CD14-positive monocyte (primary cell): ENCODE results near the gene CUEDC1. TPM values are rescaled to one million over a fixed set of nuclear protein-coding genes. Genes with fewer than 3 reads are reported as not detected.

Experiments used
- DNase-seq, 3 donors: peaks; one replicate each; pipeline ENCODE4 v3.0.0-alpha.2; 2011 to 2022
- H2AFZ ChIP-seq: 2 replicates; pipeline ENCODE4 v1.6.0; 2012; ENCODE audit warnings: mild to moderate bottlenecking, low read depth, low read length, inconsistent platforms; ENCODE audit not compliant: insufficient read depth, poor library complexity, severe bottlenecking
- H3K27ac ChIP-seq, 2 donors: 1 replicate in 1 of 2; 2 replicates in 1 of 2; pipeline ENCODE4 v1.5.1; 2012 to 2013; ENCODE audit warnings: low read length in 2 of 2, control low read depth in 1 of 2, inconsistent platforms in 1 of 2, low read depth in 1 of 2, mild to moderate bottlenecking in 1 of 2
- H3K27me3 ChIP-seq, 2 donors: one replicate each; pipeline versions ENCODE4 v1.6.0 to v1.6.1; 2011 to 2013; ENCODE audit warnings: low read length in 2 of 2; ENCODE audit not compliant: control insufficient read depth in 2 of 2, insufficient read depth in 2 of 2
- H3K36me3 ChIP-seq, 2 donors: replicated peaks in 1 of 2; 1 replicate in 1 of 2; 2 replicates in 1 of 2; pipeline versions ENCODE4 v1.5.1 to v1.6.1; 2012 to 2013; ENCODE audit warnings: low read length in 2 of 2, control low read depth in 1 of 2, inconsistent platforms in 1 of 2, mild to moderate bottlenecking in 1 of 2; ENCODE audit not compliant: insufficient read depth in 2 of 2, control insufficient read depth in 1 of 2
- H3K4me1 ChIP-seq, 2 donors: 1 replicate in 1 of 2; 2 replicates in 1 of 2; pipeline versions ENCODE4 v1.5.1 to v1.6.1; 2012 to 2013; ENCODE audit warnings: low read length in 2 of 2, control low read depth in 1 of 2, inconsistent platforms in 1 of 2, mild to moderate bottlenecking in 1 of 2, moderate library complexity in 1 of 2; ENCODE audit not compliant: insufficient read depth in 2 of 2, control insufficient read depth in 1 of 2
- H3K4me2 ChIP-seq: replicated peaks from 2 replicates; pipeline ENCODE3; 2012; ENCODE audit warnings: low read length, moderate library complexity, mild to moderate bottlenecking; ENCODE audit not compliant: poor library complexity, severe bottlenecking; ENCODE audit errors: extremely low read depth
- H3K4me3 ChIP-seq, 3 experiments: fragments of 200-600 bp in 1 of 3; sonication (generic) in 1 of 3; replicated peaks in 1 of 3; 1 replicate in 2 of 3; 2 replicates in 1 of 3; pipeline ENCODE4 v1.5.1; 2011 to 2013; ENCODE audit warnings: low read length in 3 of 3, mild to moderate bottlenecking in 3 of 3, control low read depth in 2 of 3, low read depth in 2 of 3, inconsistent platforms in 1 of 3, moderate library complexity in 1 of 3
- H3K79me2 ChIP-seq: 2 replicates; pipeline ENCODE4 v1.6.0; 2012; ENCODE audit warnings: mild to moderate bottlenecking, control low read depth, inconsistent platforms, low read length, moderate library complexity; ENCODE audit not compliant: insufficient read depth
- H3K9ac ChIP-seq: 2 replicates; pipeline ENCODE4 v1.6.0; 2017; ENCODE audit warnings: low read length, mild to moderate bottlenecking; ENCODE audit not compliant: insufficient read depth, poor library complexity, severe bottlenecking
- H3K9me3 ChIP-seq, 2 donors: replicated peaks in 1 of 2; 1 replicate in 1 of 2; 2 replicates in 1 of 2; pipeline versions ENCODE4 v1.5.1 to v1.6.1; 2012 to 2013; ENCODE audit warnings: low read length in 2 of 2, control low read depth in 1 of 2; ENCODE audit not compliant: control insufficient read depth in 1 of 2, insufficient read depth in 1 of 2
- H4K20me1 ChIP-seq: 2 replicates; pipeline ENCODE4 v1.6.0; 2012; ENCODE audit warnings: mild to moderate bottlenecking, low read length, control low read depth, moderate library complexity; ENCODE audit not compliant: insufficient read depth
- H3K27ac Mint-ChIP-seq, 7 donors: one replicate each; pipeline ENCODE4 v1.8.0; 2020; ENCODE audit warnings: mild to moderate bottlenecking in 7 of 7, mixed read lengths in 7 of 7, moderate library complexity in 6 of 7, inconsistent platforms in 2 of 7
- H3K27me3 Mint-ChIP-seq, 3 donors: one replicate each; pipeline ENCODE4 v1.8.0; 2021 to 2022; ENCODE audit warnings: low read depth in 3 of 3, mild to moderate bottlenecking in 3 of 3, mixed read lengths in 3 of 3, moderate library complexity in 3 of 3, inconsistent platforms in 1 of 3
- H3K36me3 Mint-ChIP-seq, 2 donors: one replicate each; pipeline ENCODE4 v1.8.0; 2020; ENCODE audit warnings: mixed read lengths in 2 of 2, inconsistent platforms in 1 of 2, mild to moderate bottlenecking in 1 of 2
- H3K4me1 Mint-ChIP-seq: one replicate; pipeline ENCODE4 v1.8.0; 2020; ENCODE audit warnings: mild to moderate bottlenecking, mixed read lengths
- H3K4me3 Mint-ChIP-seq, 2 donors: one replicate each; pipeline ENCODE4 v1.8.0; 2020; ENCODE audit warnings: mild to moderate bottlenecking in 2 of 2, mixed read lengths in 2 of 2, moderate library complexity in 1 of 2
- H3K9me3 Mint-ChIP-seq, 7 donors: one replicate each; pipeline ENCODE4 v1.8.0; 2020 to 2022; ENCODE audit warnings: mixed read lengths in 7 of 7, mild to moderate bottlenecking in 6 of 7, moderate library complexity in 6 of 7, inconsistent platforms in 2 of 7
- WGBS: methylation state at CpG from one replicate; pipeline ENCODE4 v1.1.5; 2013; ENCODE audit warnings: missing lambda C conversion rate; ENCODE audit not compliant: insufficient coverage; 5-methylcytosine and 5-hydroxymethylcytosine counted together
- intact Hi-C, 2 donors: fragments of 100-400 bp; cut with micrococcal nuclease; formaldehyde crosslinking; loops; one replicate each; pipeline versions ENCODE4 v1.15.0 to v1.15.1; 2023
- polyA plus RNA-seq, 3 donors: library from polyadenylated mRNA; depleted of rRNA in 1 of 3; unstranded in 2 of 3; stranded (reverse) in 1 of 3; fragments of 300-500 nt in 2 of 3; fragments of >200 nt in 1 of 3; fragmentation: Illumina TruSeq in 2 of 3; gene quantifications; 1 replicate in 2 of 3; 2 replicates in 1 of 3; pipeline ENCODE4 v1.2.3, GENCODE V29; 2012 to 2021
- TF ChIP-seq, protein P1 (sequence below): fragments of 200-600 bp; IDR thresholded peaks from one replicate; pipeline ENCODE4 v1.8.0; 2022; ENCODE audit warnings: antibody characterized with exemption, mild to moderate bottlenecking

Gene CUEDC1
- polyA plus RNA-seq, 3 donors = 4.2 to 31.0 (median 4.3) TPM

GRCh38 chr17:57944908-57945307 lies 10.3 kb downstream of the CUEDC1 start:
- no peaks in the 10 kb centered on the region for H3K9me3 ChIP-seq
- no peak overlapping the region for H3K9ac ChIP-seq
- peaks cover 76 to 87% of the 10 kb centered on the region in 2 donors for H3K4me1 ChIP-seq
- H2AFZ ChIP-seq = no peak overlapping the region
- no peaks in the 10 kb centered on the region for H4K20me1 ChIP-seq
- H3K27me3 Mint-ChIP-seq = peaks cover 0 to 4% (median 3%) of the 10 kb centered on the region in 3 donors
- TF ChIP-seq, protein P1, sequence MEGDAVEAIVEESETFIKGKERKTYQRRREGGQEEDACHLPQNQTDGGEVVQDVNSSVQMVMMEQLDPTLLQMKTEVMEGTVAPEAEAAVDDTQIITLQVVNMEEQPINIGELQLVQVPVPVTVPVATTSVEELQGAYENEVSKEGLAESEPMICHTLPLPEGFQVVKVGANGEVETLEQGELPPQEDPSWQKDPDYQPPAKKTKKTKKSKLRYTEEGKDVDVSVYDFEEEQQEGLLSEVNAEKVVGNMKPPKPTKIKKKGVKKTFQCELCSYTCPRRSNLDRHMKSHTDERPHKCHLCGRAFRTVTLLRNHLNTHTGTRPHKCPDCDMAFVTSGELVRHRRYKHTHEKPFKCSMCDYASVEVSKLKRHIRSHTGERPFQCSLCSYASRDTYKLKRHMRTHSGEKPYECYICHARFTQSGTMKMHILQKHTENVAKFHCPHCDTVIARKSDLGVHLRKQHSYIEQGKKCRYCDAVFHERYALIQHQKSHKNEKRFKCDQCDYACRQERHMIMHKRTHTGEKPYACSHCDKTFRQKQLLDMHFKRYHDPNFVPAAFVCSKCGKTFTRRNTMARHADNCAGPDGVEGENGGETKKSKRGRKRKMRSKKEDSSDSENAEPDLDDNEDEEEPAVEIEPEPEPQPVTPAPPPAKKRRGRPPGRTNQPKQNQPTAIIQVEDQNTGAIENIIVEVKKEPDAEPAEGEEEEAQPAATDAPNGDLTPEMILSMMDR = no peak
- no peaks in the 10 kb centered on the region for H3K36me3 ChIP-seq
- peaks cover 26% of the 10 kb centered on the region for H3K79me2 ChIP-seq
- no peak overlapping the region for H3K27ac ChIP-seq
- DNase-seq = no peak
- 100% methylated on average over 1 of the region's 6 CpGs for WGBS
- H3K36me3 Mint-ChIP-seq = peaks cover 3 to 12% of the 10 kb centered on the region in 2 donors
- H3K27me3 ChIP-seq = no peaks in the 10 kb centered on the region
- H3K27ac Mint-ChIP-seq = no peak overlapping the region
- intact Hi-C loops = loop anchor here in 1 of 2 donors (5.0 kb wide), 1 partner anchor 42 kb away; the partner anchor contains the start of gene VEZF1
- no peak overlapping the region for H3K4me3 ChIP-seq
- no peak overlapping the region for H3K4me2 ChIP-seq
- no peaks in the 10 kb centered on the region for H3K9me3 Mint-ChIP-seq
- no peak overlapping the region for H3K4me3 Mint-ChIP-seq
- peaks cover 75% of the 10 kb centered on the region for H3K4me1 Mint-ChIP-seq

DNA sequence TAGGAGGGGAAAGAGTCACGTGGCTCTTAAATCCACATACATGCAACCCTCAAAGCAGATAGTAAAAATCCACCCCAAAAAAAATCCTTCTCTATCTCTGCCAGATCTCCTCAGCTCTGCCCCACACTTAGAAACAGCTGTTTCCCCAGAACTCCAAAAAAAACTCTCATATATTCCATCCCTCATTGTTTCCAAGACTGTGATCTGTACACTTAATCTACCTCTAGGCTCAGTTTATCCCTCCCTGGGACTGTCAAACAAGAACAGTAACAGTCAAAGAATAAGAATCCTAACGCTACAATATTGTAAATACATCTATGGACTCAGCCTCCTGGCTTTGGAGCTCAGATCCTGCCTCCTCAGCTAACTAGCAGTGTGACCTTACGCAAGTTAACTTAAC lies 11.6 kb downstream of the CUEDC1 start:
- WGBS = 100% methylated on average over 1 of the region's 3 CpGs
- intact Hi-C loops = no loop called here
- H4K20me1 ChIP-seq = peaks cover 4% of the 10 kb centered on the region
- Mint-ChIP-seq H3K27ac (no peak overlapping the region), H3K4me3 (peak overlapping the region in 1 of 2 donors; percentile 32), H3K4me1 (peaks cover 71% of the 10 kb centered on the region), H3K9me3 (no peaks in the 10 kb centered on the region), H3K27me3 (peaks cover 0 to 2% (median 0%) of the 10 kb centered on the region in 3 donors), H3K36me3 (peaks cover 3 to 12% of the 10 kb centered on the region in 2 donors)
- H3K27ac ChIP-seq = peak overlapping the region in 1 of 2 donors; percentile 5
- peak overlapping the region; percentile 9 for H3K4me2 ChIP-seq
- TF ChIP-seq, protein P1 = no peak
- H3K79me2 ChIP-seq = peaks cover 26% of the 10 kb centered on the region
- H2AFZ ChIP-seq = no peak overlapping the region
- peaks cover 72 to 86% of the 10 kb centered on the region in 2 donors for H3K4me1 ChIP-seq
- no peak overlapping the region for H3K4me3 ChIP-seq
- H3K9me3 ChIP-seq = no peaks in the 10 kb centered on the region
- DNase-seq = no peak
- H3K36me3 ChIP-seq = no peaks in the 10 kb centered on the region
- H3K9ac ChIP-seq = no peak overlapping the region
- H3K27me3 ChIP-seq = no peaks in the 10 kb centered on the region
